IMR-90 (cell line): ENCODE data around the gene SMIM44. TPM values are rescaled to one million over a fixed set of nuclear protein-coding genes. Genes with fewer than 3 reads are reported as not detected.

ENCODE experiments used
- ATAC-seq: fragments of 200-7000 bp; cut with Tn5 transposase; 2 replicates; pipeline ENCODE4 v1.9.1; 2020; ENCODE audit warnings: low read depth, mild to moderate bottlenecking, moderate library complexity
- BruUV-seq: library from RNA; stranded (reverse); fragments of 400-500 nt; replicated peaks from 2 replicates; lab custom pipeline; 2021; lab: Mats Ljungman, UMichigan
- CTCF ChIA-PET: fragments of 300-600 bp; formaldehyde crosslinking; extraction: SDS; loops from one replicate; lab custom pipeline; 2021; ENCODE audit warnings: antibody characterized with exemption; lab: Yijun Ruan, JAX
- POLR2A ChIA-PET: fragments of 300-600 bp; sonication (Branson Sonifier 250); formaldehyde crosslinking; loops from one replicate; lab custom pipeline; 2022; ENCODE audit warnings: antibody characterized with exemption; ENCODE audit not compliant: unreplicated experiment; lab: Charles Lee
- DNase-seq: peaks from one replicate; pipeline ENCODE4 v3.0.0; 2013
- H2AFZ ChIP-seq: replicated peaks from 2 replicates; pipeline ENCODE3; 2013; ENCODE audit warnings: low read length, mild to moderate bottlenecking; ENCODE audit not compliant: poor library complexity
- H2AK5ac ChIP-seq: 2 replicates; pipeline ENCODE4 v1.6.1; 2013; ENCODE audit warnings: low read depth, low read length, inconsistent platforms
- H2AK9ac ChIP-seq: replicated peaks from 2 replicates; pipeline ENCODE3; 2013; ENCODE audit warnings: mild to moderate bottlenecking, low read depth, low read length, moderate library complexity; ENCODE audit not compliant: poor library complexity
- H2BK120ac ChIP-seq: 2 replicates; pipeline ENCODE4 v1.6.1; 2013; ENCODE audit warnings: low read depth, low read length, inconsistent platforms
- H2BK15ac ChIP-seq: 3 replicates; pipeline ENCODE4 v1.6.1; 2013; ENCODE audit warnings: low read depth, low read length, inconsistent platforms
- H2BK20ac ChIP-seq: 2 replicates; pipeline ENCODE4 v1.6.1; 2013; ENCODE audit warnings: low read depth, mild to moderate bottlenecking, inconsistent platforms, low read length, moderate library complexity
- H2BK5ac ChIP-seq: 2 replicates; pipeline ENCODE4 v1.6.1; 2013; ENCODE audit warnings: mild to moderate bottlenecking, low read depth, low read length, inconsistent platforms; ENCODE audit not compliant: poor library complexity, severe bottlenecking
- H3K14ac ChIP-seq: replicated peaks from 2 replicates; pipeline ENCODE4 v1.6.1; 2013; ENCODE audit warnings: low read depth, low read length, inconsistent platforms
- H3K18ac ChIP-seq: 2 replicates; pipeline ENCODE4 v1.6.1; 2013; ENCODE audit warnings: low read depth, low read length, control low read depth
- H3K23ac ChIP-seq: 2 replicates; pipeline ENCODE4 v1.6.1; 2013; ENCODE audit warnings: low read depth, low read length, inconsistent platforms
- H3K27ac ChIP-seq: 2 replicates; pipeline ENCODE4 v1.5.1; 2013; ENCODE audit warnings: mild to moderate bottlenecking, control low read depth, low read length; ENCODE audit not compliant: insufficient read depth
- H3K27me3 ChIP-seq: 2 replicates; pipeline ENCODE4 v1.6.1; 2013; ENCODE audit warnings: low read length; ENCODE audit not compliant: control insufficient read depth, insufficient read depth
- H3K36me3 ChIP-seq: 2 replicates; pipeline ENCODE4 v1.6.1; 2013; ENCODE audit warnings: low read length, mixed read lengths; ENCODE audit not compliant: control insufficient read depth, insufficient read depth
- H3K4ac ChIP-seq: 2 replicates; pipeline ENCODE4 v1.6.1; 2013; ENCODE audit warnings: low read depth, low read length, inconsistent platforms
- H3K4me1 ChIP-seq: 2 replicates; pipeline ENCODE4 v1.6.1; 2013; ENCODE audit warnings: low read length, mixed read lengths; ENCODE audit not compliant: control insufficient read depth, insufficient read depth
- H3K4me2 ChIP-seq: 2 replicates; pipeline ENCODE4 v1.6.1; 2013; ENCODE audit warnings: low read depth, mild to moderate bottlenecking, control low read depth, low read length, moderate library complexity
- H3K4me3 ChIP-seq: 2 replicates; pipeline ENCODE4 v1.5.1; 2013; ENCODE audit warnings: low read depth, mild to moderate bottlenecking, control low read depth, low read length, moderate library complexity; ENCODE audit not compliant: insufficient read depth
- H3K56ac ChIP-seq: 2 replicates; pipeline ENCODE4 v1.6.1; 2013; ENCODE audit warnings: low read length, inconsistent platforms; ENCODE audit not compliant: insufficient read depth; ENCODE audit errors: extremely low read depth
- H3K79me1 ChIP-seq, 2 experiments: 2 replicates each; pipeline ENCODE4 v1.6.1; 2013; ENCODE audit warnings: low read length in 2 of 2, inconsistent platforms in 1 of 2, low read depth in 1 of 2
- H3K9ac ChIP-seq: 2 replicates; pipeline ENCODE4 v1.6.1; 2013; ENCODE audit warnings: low read depth, low read length, control low read depth
- H3K9me1 ChIP-seq: 2 replicates; pipeline ENCODE4 v1.6.1; 2013; ENCODE audit warnings: low read length, inconsistent platforms; ENCODE audit not compliant: insufficient read depth
- H3K9me3 ChIP-seq: 2 replicates; pipeline ENCODE4 v1.6.1; 2013; ENCODE audit warnings: low read length; ENCODE audit not compliant: control insufficient read depth, insufficient read depth
- H4K20me1 ChIP-seq: 2 replicates; pipeline ENCODE4 v1.6.1; 2013; ENCODE audit warnings: low read length, inconsistent platforms; ENCODE audit not compliant: insufficient read depth
- H4K5ac ChIP-seq: 2 replicates; pipeline ENCODE4 v1.6.1; 2013; ENCODE audit warnings: mild to moderate bottlenecking, low read depth, low read length, control low read depth
- H4K8ac ChIP-seq, 2 experiments: 2 replicates each; pipeline ENCODE4 v1.6.1; 2013; ENCODE audit warnings: low read depth in 2 of 2, low read length in 2 of 2, control low read depth in 1 of 2, inconsistent platforms in 1 of 2
- H4K91ac ChIP-seq: 2 replicates; pipeline ENCODE4 v1.6.1; 2013; ENCODE audit warnings: low read depth, low read length, inconsistent platforms; ENCODE audit not compliant: insufficient read depth
- BHLHE40 ChIP-seq: fragments of 150-350 bp; IDR thresholded peaks from 2 replicates; pipeline ENCODE4 v1.6.1; 2016; ENCODE audit warnings: mild to moderate bottlenecking, low read depth, low read length
- CEBPB ChIP-seq: IDR thresholded peaks from 2 replicates; pipeline ENCODE4 v1.6.1; 2012; ENCODE audit warnings: low read depth, low read length, improper control_type of control experiment
- CHD1 ChIP-seq: IDR thresholded peaks from 2 replicates; pipeline ENCODE4 v1.6.1; 2012; ENCODE audit warnings: low read depth, low read length, improper control_type of control experiment
- FOS ChIP-seq: fragments of 150-350 bp; IDR thresholded peaks from 2 replicates; pipeline ENCODE4 v1.6.1; 2016; ENCODE audit warnings: low read depth, low read length
- MAFK ChIP-seq: IDR thresholded peaks from 2 replicates; pipeline ENCODE4 v1.6.1; 2012; ENCODE audit warnings: low read depth, low read length, improper control_type of control experiment
- MAZ ChIP-seq: IDR thresholded peaks from 2 replicates; pipeline ENCODE4 v1.6.1; 2012; ENCODE audit warnings: low read depth, mild to moderate bottlenecking, low read length, improper control_type of control experiment, moderate library complexity, borderline replicate concordance
- MXI1 ChIP-seq: IDR thresholded peaks from 2 replicates; pipeline ENCODE4 v1.6.1; 2012; ENCODE audit warnings: low read depth, mild to moderate bottlenecking, low read length, moderate library complexity, borderline replicate concordance
- NFE2L2 ChIP-seq: fragments of 150-350 bp; IDR thresholded peaks from 2 replicates; pipeline ENCODE4 v1.6.1; 2016; ENCODE audit warnings: low read depth, mild to moderate bottlenecking, low read length
- POLR2A ChIP-seq: IDR thresholded peaks from 2 replicates; pipeline ENCODE4 v1.6.1; 2012; ENCODE audit warnings: mild to moderate bottlenecking, low read depth, low read length
- RAD21 ChIP-seq: IDR thresholded peaks from 2 replicates; pipeline ENCODE4 v1.6.1; 2012; ENCODE audit warnings: low read length, improper control_type of control experiment
- RCOR1 ChIP-seq: IDR thresholded peaks from 2 replicates; pipeline ENCODE4 v1.6.1; 2012; ENCODE audit warnings: mild to moderate bottlenecking, low read length, improper control_type of control experiment; ENCODE audit not compliant: insufficient replicate concordance
- RFX5 ChIP-seq: IDR thresholded peaks from 2 replicates; pipeline ENCODE4 v1.8.0; 2012; ENCODE audit warnings: low read depth, mild to moderate bottlenecking, low read length, moderate library complexity
- SMC3 ChIP-seq: fragments of 150-350 bp; IDR thresholded peaks from 2 replicates; pipeline ENCODE4 v1.6.1; 2016; ENCODE audit warnings: low read depth, mild to moderate bottlenecking, antibody characterized with exemption, low read length, moderate library complexity
- WGBS, 2 experiments: methylation state at CpG; one replicate each; pipeline versions ENCODE4 v1.1.5 to v1.1.7; 2013; ENCODE audit warnings: missing lambda C conversion rate in 2 of 2; ENCODE audit not compliant: insufficient read length in 1 of 2; ENCODE audit errors: extremely low coverage in 2 of 2; 5-methylcytosine and 5-hydroxymethylcytosine counted together
- dilution Hi-C: fragments of 300-500 bp; cut with HindIII; formaldehyde crosslinking; loops from one replicate; pipeline ENCODE4 v1.14.3; 2018; ENCODE audit warnings: low sequenced_read_pairs; ENCODE audit not compliant: unreplicated experiment
- in situ Hi-C: fragments of 300-500 bp; cut with MboI; formaldehyde crosslinking; loops from 3 replicates; pipeline ENCODE4 v1.14.3; 2019; ENCODE audit warnings: low sequenced_read_pairs, inconsistent platforms, mixed read lengths
- intact Hi-C: fragments of 100-400 bp; cut with micrococcal nuclease; formaldehyde crosslinking; loops from 2 replicates; pipeline ENCODE4 v1.10.0; 2022
- polyA plus RNA-seq, 3 experiments: library from polyadenylated mRNA; depleted of rRNA; stranded (reverse); fragments of >200 nt; gene quantifications; 2 replicates each; pipeline ENCODE4 v1.2.3, GENCODE V29; 2012; ENCODE audit warnings: low replicate concordance in 1 of 3
- total RNA-seq: library from RNA; depleted of rRNA; stranded (reverse); fragments of >200 nt; gene quantifications from 2 replicates; pipeline ENCODE4 v1.2.3, GENCODE V29; 2012
- TF ChIP-seq, protein P1 (sequence below): fragments of 150-350 bp; IDR thresholded peaks from 2 replicates; pipeline ENCODE4 v1.6.1; 2017; ENCODE audit warnings: mild to moderate bottlenecking, antibody characterized with exemption, low read length, low read depth
- TF ChIP-seq, protein P2 (sequence below): fragments of 150-350 bp; IDR thresholded peaks from 2 replicates; pipeline ENCODE4 v1.6.1; 2016; ENCODE audit warnings: low read depth, mild to moderate bottlenecking, low read length, moderate library complexity, borderline replicate concordance
- TF ChIP-seq, protein P3 (sequence below): conservative IDR thresholded peaks from 2 replicates; pipeline ENCODE4 v1.5.1; 2012; ENCODE audit warnings: mild to moderate bottlenecking, low read depth, low read length, improper control_type of control experiment

The SMIM44 gene
- total and polyA plus RNA-seq, 2 of the 4 experiments (the other 2 are of a cell fraction), result not detected

DNA sequence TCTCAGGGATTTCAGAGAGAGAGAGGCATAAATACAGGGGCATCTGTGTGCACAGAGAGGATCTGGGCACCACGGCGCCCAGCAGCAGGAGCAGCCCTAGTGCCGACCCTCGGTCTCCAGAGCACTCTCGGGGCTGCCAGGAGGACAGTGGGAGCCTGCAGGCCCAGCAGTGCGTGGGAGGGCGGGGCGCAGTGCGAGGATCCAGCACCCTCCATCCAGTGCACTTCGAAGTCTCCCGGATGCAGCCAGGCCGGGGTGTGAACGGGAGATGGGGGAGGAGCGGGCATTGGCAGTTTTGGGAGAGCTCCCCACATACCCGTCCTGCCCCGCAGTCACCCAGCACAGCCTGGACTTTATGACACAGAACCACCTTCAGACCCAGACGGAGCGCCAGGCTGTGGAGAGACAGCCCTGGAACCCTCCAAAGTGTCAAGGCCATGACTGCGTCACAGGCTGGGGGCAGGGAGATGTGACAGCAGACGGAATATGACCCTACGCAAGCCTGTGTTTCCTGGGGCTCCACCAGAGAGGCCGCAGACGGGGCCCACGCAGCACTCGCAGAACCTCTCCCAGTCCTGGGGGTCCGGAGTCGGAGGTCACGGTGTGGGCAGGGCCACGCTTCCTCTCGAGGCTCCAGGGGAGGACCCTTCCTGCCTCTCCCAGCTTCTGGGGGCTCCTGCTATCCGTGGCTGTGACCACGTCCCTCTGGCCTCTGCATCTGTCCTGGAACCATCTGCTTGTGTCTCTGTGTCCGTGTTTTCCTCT lies 41.0 kb upstream of the SMIM44 start:
- peaks cover 12% of the 10 kb centered on the region; the same call in 1 of the 2 replicates for H3K9me1 ChIP-seq
- no peak overlapping the region for H2AFZ ChIP-seq
- CTCF ChIA-PET, result no interaction called here
- POLR2A ChIA-PET, result no interaction called here
- no peak overlapping the region for H4K8ac ChIP-seq
- peaks cover 64% of the 10 kb centered on the region for H4K20me1 ChIP-seq
- H4K91ac ChIP-seq, result no peak overlapping the region
- no peak overlapping the region for H2BK5ac ChIP-seq
- no peaks in the 10 kb centered on the region for H3K27me3 ChIP-seq
- ATAC-seq (no peak), DNase-seq (no peak)
- no peak overlapping the region for H3K4me2 ChIP-seq
- H3K4me1 ChIP-seq, result no peaks in the 10 kb centered on the region
- in situ Hi-C loops (no loop called here), dilution Hi-C loops (no loop called here), intact Hi-C loops (no loop called here)
- H2BK120ac ChIP-seq, result no peak overlapping the region
- no peak overlapping the region for H2AK5ac ChIP-seq
- no peak overlapping the region for H3K27ac ChIP-seq
- H3K9me3 ChIP-seq, result no peaks in the 10 kb centered on the region
- WGBS, 2 experiments, result 90% methylated on average over 10 of the region's 33 CpGs; no CpG with 5 or more reads in 1 of the 2 experiments
- H3K4ac ChIP-seq, result no peak overlapping the region
- peaks cover 25 to 74% of the 10 kb centered on the region in 2 experiments for H3K79me1 ChIP-seq
- no peak overlapping the region for H4K5ac ChIP-seq
- no peak overlapping the region for H3K4me3 ChIP-seq
- no peak for TF ChIP-seq FOS
- TF ChIP-seq, protein P1, sequence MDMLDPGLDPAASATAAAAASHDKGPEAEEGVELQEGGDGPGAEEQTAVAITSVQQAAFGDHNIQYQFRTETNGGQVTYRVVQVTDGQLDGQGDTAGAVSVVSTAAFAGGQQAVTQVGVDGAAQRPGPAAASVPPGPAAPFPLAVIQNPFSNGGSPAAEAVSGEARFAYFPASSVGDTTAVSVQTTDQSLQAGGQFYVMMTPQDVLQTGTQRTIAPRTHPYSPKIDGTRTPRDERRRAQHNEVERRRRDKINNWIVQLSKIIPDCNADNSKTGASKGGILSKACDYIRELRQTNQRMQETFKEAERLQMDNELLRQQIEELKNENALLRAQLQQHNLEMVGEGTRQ, result no peak
- TF ChIP-seq MAZ, result no peak
- TF ChIP-seq, protein P2, sequence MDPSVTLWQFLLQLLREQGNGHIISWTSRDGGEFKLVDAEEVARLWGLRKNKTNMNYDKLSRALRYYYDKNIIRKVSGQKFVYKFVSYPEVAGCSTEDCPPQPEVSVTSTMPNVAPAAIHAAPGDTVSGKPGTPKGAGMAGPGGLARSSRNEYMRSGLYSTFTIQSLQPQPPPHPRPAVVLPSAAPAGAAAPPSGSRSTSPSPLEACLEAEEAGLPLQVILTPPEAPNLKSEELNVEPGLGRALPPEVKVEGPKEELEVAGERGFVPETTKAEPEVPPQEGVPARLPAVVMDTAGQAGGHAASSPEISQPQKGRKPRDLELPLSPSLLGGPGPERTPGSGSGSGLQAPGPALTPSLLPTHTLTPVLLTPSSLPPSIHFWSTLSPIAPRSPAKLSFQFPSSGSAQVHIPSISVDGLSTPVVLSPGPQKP, result no peak
- TF ChIP-seq, protein P3, sequence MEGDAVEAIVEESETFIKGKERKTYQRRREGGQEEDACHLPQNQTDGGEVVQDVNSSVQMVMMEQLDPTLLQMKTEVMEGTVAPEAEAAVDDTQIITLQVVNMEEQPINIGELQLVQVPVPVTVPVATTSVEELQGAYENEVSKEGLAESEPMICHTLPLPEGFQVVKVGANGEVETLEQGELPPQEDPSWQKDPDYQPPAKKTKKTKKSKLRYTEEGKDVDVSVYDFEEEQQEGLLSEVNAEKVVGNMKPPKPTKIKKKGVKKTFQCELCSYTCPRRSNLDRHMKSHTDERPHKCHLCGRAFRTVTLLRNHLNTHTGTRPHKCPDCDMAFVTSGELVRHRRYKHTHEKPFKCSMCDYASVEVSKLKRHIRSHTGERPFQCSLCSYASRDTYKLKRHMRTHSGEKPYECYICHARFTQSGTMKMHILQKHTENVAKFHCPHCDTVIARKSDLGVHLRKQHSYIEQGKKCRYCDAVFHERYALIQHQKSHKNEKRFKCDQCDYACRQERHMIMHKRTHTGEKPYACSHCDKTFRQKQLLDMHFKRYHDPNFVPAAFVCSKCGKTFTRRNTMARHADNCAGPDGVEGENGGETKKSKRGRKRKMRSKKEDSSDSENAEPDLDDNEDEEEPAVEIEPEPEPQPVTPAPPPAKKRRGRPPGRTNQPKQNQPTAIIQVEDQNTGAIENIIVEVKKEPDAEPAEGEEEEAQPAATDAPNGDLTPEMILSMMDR, result no peak
- TF ChIP-seq MAFK, result no peak
- TF ChIP-seq RAD21, result no peak
- no peak for TF ChIP-seq NFE2L2
- TF ChIP-seq MXI1, result no peak
- no peak for TF ChIP-seq RFX5
- TF ChIP-seq CHD1, result no peak
- TF ChIP-seq BHLHE40, result no peak
- no peak for TF ChIP-seq RCOR1
- no peak for TF ChIP-seq SMC3
- TF ChIP-seq CEBPB, result no peak
- TF ChIP-seq POLR2A, result no peak
- H3K56ac ChIP-seq, result no peak overlapping the region
- no peak overlapping the region for H2AK9ac ChIP-seq
- no TSS peak for BruUV-seq
- no peak overlapping the region for H2BK20ac ChIP-seq
- H3K18ac ChIP-seq, result no peak overlapping the region
- H3K36me3 ChIP-seq, result peaks cover 53% of the 10 kb centered on the region
- H3K14ac ChIP-seq, result no peak overlapping the region
- no peak overlapping the region for H3K9ac ChIP-seq
- H2BK15ac ChIP-seq, result no peak overlapping the region
- no peak overlapping the region for H3K23ac ChIP-seq
